ENCODE measurements around the gene KMT5B.

The KMT5B gene

GRCh38 chr11:68107689-68108088, 105.4 kb downstream of the KMT5B start:
- Histone ChIP-seq H3K27ac (ENCODE audit: insufficient read depth in 1 of 2, low read depth in 1 of 2, low read length in 2 of 2, poor library complexity in 1 of 2, severe bottlenecking in 2 of 2) (no peak overlapping the region), H3K36me3 (ENCODE audit: control insufficient read depth in 4 of 4, insufficient read depth in 4 of 4, low read length in 3 of 4) (peaks cover 0 to 8% (median 2%) of the 10 kb centered on the region in 4 experiments), H3K27me3 (replicated peaks in 2 of 5; ENCODE audit: control insufficient read depth in 4 of 5, insufficient read depth in 5 of 5, low read length in 4 of 5) (no peaks in the 10 kb centered on the region), H3K4me1 (ENCODE audit: control extremely low read depth in 1 of 4, control insufficient read depth in 4 of 4, insufficient read depth in 4 of 4, low read length in 3 of 4) (peaks cover 0 to 9% (median 2%) of the 10 kb centered on the region in 4 experiments), H3K4me3 (ENCODE audit: control insufficient read depth in 1 of 7, extremely low read depth in 1 of 7, insufficient read depth in 4 of 7, low read depth in 2 of 7, low read length in 6 of 7) (no peak overlapping the region), H3K9me3 (ENCODE audit: control extremely low read depth in 1 of 5, control insufficient read depth in 4 of 5, insufficient read depth in 2 of 5, low read depth in 1 of 5, low read length in 4 of 5) (no peaks in the 10 kb centered on the region)
- POLR2A ChIA-PET, result no interaction called here
- 86% methylated on average over 9 of the region's 10 CpGs for WGBS (ENCODE audit: insufficient coverage)
- CTCF ChIA-PET, result interaction anchor here (1.1 kb wide), 1 partner anchor 10 kb away, joined by 4 read pairs; no protein-coding TSS in a partner anchor
- no peak for DNase-seq

GRCh38 chr11:68106165-68106940, 106.7 kb downstream of the KMT5B start:
- CTCF ChIA-PET, result interaction anchor here (0.6 to 2.0 kb wide), 4 partner anchors 11 to 231 kb away, joined by 3 to 10 read pairs (median 3); no protein-coding TSS in a partner anchor
- H3K36me3 ChIP-seq (ENCODE audit: control insufficient read depth in 4 of 4, insufficient read depth in 4 of 4, low read length in 3 of 4), result peaks cover 0 to 8% (median under 1%) of the 10 kb centered on the region in 4 experiments
- no peak overlapping the region for H3K4me3 ChIP-seq (ENCODE audit: control insufficient read depth in 1 of 7, extremely low read depth in 1 of 7, insufficient read depth in 4 of 7, low read depth in 2 of 7, low read length in 6 of 7)
- H3K27ac ChIP-seq (ENCODE audit: insufficient read depth in 1 of 2, low read depth in 1 of 2, low read length in 2 of 2, poor library complexity in 1 of 2, severe bottlenecking in 2 of 2), result no peak overlapping the region
- POLR2A ChIA-PET, result no interaction called here
- H3K27me3 ChIP-seq (replicated peaks in 2 of 5; ENCODE audit: control insufficient read depth in 4 of 5, insufficient read depth in 5 of 5, low read length in 4 of 5), result no peaks in the 10 kb centered on the region
- no peak for DNase-seq
- H3K9me3 ChIP-seq (ENCODE audit: control extremely low read depth in 1 of 5, control insufficient read depth in 4 of 5, insufficient read depth in 2 of 5, low read depth in 1 of 5, low read length in 4 of 5), result no peaks in the 10 kb centered on the region
- WGBS (ENCODE audit: insufficient coverage), result 100% methylated on average over 5 of the region's 8 CpGs
- peaks cover 0 to 9% (median 2%) of the 10 kb centered on the region in 4 experiments for H3K4me1 ChIP-seq (ENCODE audit: control extremely low read depth in 1 of 4, control insufficient read depth in 4 of 4, insufficient read depth in 4 of 4, low read length in 3 of 4)

Data from common myeloid progenitor, CD34-positive (primary cell).